ENCODE results near the gene OR56A1.

OR56A1 gene

DNA sequence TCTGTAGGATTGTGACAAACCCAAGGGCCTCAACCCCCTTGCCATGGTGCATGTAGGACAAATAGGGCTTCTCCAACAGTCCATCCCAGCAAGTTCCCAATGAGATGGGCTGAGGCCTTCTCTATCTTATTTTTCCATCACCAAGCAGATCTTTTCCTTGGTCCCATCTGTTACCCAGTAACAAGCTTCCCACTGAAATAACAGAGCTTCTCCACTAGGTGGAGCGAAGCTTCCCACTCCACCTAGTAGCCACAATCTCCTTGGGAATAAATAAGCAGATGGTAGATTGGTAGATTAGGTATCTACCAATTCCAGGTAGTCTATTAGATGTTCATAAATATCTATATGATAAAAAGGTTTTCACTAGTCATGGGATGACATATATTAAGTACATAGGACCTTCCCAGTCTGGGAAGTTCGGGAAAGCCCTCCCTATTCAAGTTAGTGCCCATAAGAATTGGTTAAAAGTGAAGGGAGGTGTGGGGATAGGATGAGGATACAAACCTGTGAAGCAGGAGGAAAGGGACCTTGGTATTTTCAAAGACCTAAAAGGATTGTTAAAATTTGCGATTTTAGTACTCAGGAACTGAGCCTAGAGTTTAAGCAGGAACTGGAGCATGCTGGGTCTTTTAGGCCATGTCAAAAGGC lies 37.8 kb downstream of the OR56A1 start:
- TF ChIP-seq, protein P1, sequence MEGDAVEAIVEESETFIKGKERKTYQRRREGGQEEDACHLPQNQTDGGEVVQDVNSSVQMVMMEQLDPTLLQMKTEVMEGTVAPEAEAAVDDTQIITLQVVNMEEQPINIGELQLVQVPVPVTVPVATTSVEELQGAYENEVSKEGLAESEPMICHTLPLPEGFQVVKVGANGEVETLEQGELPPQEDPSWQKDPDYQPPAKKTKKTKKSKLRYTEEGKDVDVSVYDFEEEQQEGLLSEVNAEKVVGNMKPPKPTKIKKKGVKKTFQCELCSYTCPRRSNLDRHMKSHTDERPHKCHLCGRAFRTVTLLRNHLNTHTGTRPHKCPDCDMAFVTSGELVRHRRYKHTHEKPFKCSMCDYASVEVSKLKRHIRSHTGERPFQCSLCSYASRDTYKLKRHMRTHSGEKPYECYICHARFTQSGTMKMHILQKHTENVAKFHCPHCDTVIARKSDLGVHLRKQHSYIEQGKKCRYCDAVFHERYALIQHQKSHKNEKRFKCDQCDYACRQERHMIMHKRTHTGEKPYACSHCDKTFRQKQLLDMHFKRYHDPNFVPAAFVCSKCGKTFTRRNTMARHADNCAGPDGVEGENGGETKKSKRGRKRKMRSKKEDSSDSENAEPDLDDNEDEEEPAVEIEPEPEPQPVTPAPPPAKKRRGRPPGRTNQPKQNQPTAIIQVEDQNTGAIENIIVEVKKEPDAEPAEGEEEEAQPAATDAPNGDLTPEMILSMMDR (IDR thresholded peaks at IDR 0.05; ENCODE audit: control insufficient read depth, insufficient read depth, low read depth, low read length, missing control alignments): peak; percentile 50
- DNase-seq (ENCODE audit: low read depth): peak; percentile 1
- H3K4me3 ChIP-seq (ENCODE audit: control insufficient read depth, low read depth, low read length): no peak overlapping the region

DNA sequence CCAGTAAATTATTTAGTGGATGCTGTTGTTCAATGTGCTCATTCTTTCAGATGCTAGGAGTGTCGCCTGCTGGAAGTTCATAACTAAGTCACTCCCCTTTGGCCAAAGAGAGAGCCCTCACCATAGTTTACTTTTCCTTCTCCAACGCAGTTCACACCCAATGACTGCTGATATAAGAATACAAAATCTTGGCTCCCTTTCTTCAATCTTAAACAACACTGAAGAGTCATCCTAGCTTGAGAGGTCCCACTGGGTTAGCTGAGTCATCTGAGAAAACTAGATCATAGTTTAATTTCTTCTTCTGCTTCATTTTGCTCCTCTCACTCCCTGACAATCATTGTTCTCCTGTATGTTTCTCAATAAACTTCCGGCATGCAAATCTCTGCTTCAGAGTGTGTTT lies 38.4 kb downstream of the OR56A1 start:
- TF ChIP-seq, protein P1 (IDR thresholded peaks at IDR 0.05; ENCODE audit: control insufficient read depth, insufficient read depth, low read depth, low read length, missing control alignments): no peak
- DNase-seq (ENCODE audit: low read depth): no peak
- no peak overlapping the region for H3K4me3 ChIP-seq (ENCODE audit: control insufficient read depth, low read depth, low read length)

DNA sequence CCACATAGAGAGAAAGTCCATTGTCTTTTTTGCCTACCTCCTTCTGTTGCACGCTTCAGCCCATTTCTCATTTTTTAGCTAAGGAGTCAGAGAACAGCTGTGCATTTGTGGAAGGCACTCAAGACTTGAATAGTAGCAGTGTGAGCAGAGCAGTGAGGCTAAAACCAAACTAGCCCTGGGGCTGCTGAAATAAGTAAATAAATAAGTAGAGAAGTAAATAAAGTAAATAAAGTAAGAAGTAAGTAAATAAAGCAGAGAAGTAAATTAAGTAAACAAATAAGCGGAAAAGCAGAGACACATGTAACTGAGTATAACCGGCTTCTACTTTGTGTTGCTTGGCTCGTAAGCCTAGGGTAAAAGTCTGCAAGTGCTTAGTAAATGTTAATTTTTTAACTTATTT lies 41.4 kb downstream of the OR56A1 start:
- no peak for DNase-seq (ENCODE audit: low read depth)
- H3K4me3 ChIP-seq (ENCODE audit: control insufficient read depth, low read depth, low read length): no peak overlapping the region
- TF ChIP-seq, protein P1 (IDR thresholded peaks at IDR 0.05; ENCODE audit: control insufficient read depth, insufficient read depth, low read depth, low read length, missing control alignments): no peak

DNA sequence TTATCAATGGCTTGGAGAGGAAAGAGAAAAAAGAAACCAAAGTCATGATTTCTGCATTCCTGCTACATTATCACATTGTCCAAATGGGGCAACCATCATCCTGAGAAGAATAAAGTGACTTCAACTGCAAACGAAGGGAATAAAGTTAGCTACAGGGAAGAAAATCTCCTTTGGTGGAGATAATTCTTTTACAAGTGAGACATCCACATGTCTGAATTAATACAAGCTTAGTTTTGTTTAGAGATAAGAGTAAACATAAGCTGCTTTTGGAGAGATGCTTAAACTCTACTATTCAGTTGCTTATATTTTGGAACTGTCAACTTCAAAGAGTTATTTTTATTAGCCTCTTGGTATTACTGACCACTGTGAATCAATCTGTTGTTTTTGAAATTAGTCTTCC lies 43.7 kb downstream of the OR56A1 start, which contains the start of gene OR52L1:
TSS of gene OR52L1 (minus strand) at position 101 of the 400 bp plus-strand sequence. CDS start at position 46, 55 bp downstream.
- TF ChIP-seq, protein P1 (IDR thresholded peaks at IDR 0.05; ENCODE audit: control insufficient read depth, insufficient read depth, low read depth, low read length, missing control alignments): no peak
- no peak for DNase-seq (ENCODE audit: low read depth)
- no peak within 1 kb of the TSS for H3K4me3 ChIP-seq (ENCODE audit: control insufficient read depth, low read depth, low read length)

DNA sequence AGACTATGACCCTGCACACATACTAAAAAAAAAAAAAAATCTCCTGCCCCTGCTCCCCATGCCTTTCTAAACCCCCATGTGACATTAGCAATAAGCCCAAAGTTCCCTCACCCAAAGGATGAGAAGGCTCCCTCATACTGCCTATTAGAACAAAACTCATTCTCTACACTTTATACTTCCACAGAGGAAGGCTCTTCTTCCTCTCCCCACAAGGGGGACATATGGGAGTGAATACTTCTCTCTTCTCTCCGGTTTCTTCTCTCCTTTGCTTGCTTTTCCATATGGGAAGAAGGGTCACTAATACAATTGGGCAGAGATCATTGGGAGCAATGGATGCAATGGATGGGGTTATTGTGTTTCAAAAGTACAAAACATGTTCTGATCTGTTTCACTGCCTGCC lies 47.1 kb downstream of the OR56A1 start:
- no peak for DNase-seq (ENCODE audit: low read depth)
- TF ChIP-seq, protein P1 (IDR thresholded peaks at IDR 0.05; ENCODE audit: control insufficient read depth, insufficient read depth, low read depth, low read length, missing control alignments): no peak
- no peak overlapping the region for H3K4me3 ChIP-seq (ENCODE audit: control insufficient read depth, low read depth, low read length)

DNA sequence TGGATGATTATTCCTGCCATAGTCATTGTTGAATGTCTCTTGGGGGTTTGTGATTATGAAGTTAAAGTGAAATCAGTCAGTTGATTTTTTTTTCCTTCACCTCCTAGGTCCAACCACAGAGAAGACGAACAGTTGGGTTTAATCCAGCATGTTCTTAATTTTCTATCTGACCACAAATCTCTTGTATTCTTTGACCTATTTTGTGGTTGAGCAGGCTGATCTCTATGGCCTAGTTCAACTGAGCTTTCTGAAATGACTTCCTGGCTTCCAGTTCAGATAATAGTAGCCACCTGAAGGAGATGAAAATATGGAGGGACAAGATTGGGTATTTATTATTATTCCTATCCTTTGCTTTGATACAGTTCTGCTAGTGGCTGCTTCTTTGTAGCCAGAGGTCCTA lies 57.0 kb downstream of the OR56A1 start:
- no peak overlapping the region for H3K4me3 ChIP-seq (ENCODE audit: control insufficient read depth, low read depth, low read length)
- no peak for DNase-seq (ENCODE audit: low read depth)
- TF ChIP-seq, protein P1 (IDR thresholded peaks at IDR 0.05; ENCODE audit: control insufficient read depth, insufficient read depth, low read depth, low read length, missing control alignments): no peak

All from AG09309 (cell line).